ENCODE data around the gene TLX2.
A peak's percentile ranks its signal among the peaks of the same experiment; 100 is the strongest.

TLX2 gene

DNA sequence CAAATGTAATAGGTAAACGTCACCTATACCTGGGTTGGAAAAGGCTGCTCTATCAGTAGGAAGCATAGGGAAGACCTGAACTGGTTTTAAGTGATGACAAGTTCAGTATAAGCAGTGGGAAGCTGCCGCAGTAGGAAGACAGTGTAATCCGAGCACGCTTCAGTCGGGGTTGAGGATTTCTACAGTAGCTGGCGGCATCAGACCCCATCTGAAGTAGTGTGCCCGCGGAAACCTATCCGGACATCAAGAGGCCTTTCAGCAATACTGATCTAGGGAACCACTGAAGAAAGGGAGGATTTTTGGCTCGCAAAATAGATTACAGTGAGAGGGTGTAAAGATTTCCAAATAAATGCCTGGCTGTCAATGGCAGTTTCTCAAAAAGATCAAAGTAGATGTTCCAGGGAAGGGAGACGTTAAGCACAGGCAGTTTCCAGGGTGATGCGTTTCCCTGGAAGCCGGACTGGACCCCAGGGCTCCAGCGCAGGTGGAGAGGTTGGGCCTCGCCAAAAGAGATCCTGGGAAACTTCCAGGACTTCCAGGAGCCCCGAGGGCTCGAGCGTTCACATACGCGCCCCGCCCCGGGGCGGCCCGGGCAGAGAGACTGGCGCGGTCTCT is 34.1 kb downstream of the TLX2 start (continued):
- TF ChIP-seq, protein P1, sequence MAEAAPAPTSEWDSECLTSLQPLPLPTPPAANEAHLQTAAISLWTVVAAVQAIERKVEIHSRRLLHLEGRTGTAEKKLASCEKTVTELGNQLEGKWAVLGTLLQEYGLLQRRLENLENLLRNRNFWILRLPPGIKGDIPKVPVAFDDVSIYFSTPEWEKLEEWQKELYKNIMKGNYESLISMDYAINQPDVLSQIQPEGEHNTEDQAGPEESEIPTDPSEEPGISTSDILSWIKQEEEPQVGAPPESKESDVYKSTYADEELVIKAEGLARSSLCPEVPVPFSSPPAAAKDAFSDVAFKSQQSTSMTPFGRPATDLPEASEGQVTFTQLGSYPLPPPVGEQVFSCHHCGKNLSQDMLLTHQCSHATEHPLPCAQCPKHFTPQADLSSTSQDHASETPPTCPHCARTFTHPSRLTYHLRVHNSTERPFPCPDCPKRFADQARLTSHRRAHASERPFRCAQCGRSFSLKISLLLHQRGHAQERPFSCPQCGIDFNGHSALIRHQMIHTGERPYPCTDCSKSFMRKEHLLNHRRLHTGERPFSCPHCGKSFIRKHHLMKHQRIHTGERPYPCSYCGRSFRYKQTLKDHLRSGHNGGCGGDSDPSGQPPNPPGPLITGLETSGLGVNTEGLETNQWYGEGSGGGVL (tag by site-specific recombination; IDR thresholded peaks at IDR 0.05), result no peak
- TF ChIP-seq ZBTB11 (tag by site-specific recombination; conservative IDR thresholded peaks at IDR 0.05; ENCODE audit: low read depth), result peak; percentile 77

GRCh38 chr2:74548900-74549826 is 34.9 kb downstream of the TLX2 start:
- ChIA-PET CTCF (no interaction called here), POLR2A (interaction anchor here (1.6 kb wide), 1 partner anchor 91 kb away, joined by 3 read pairs; the partner anchor contains the start of gene WBP1)
- H3K36me3 ChIP-seq (ENCODE audit: control insufficient read depth in 2 of 2, insufficient read depth in 1 of 2, low read length in 2 of 2), result peaks cover 0 to 4% of the 10 kb centered on the region in 2 experiments; a peak in 1 of 3 replicates
- H3K4me3 ChIP-seq (ENCODE audit: low read depth, low read length), result peak overlapping the region; percentile 41
- no peaks in the 10 kb centered on the region; the same call in 1 of the 2 replicates for H3K4me1 ChIP-seq (ENCODE audit: control insufficient read depth, insufficient read depth, low read length)
- no peaks in the 10 kb centered on the region for H3K9me3 ChIP-seq (ENCODE audit: control insufficient read depth, insufficient read depth, low read depth, low read length)
- peak overlapping the region; percentile 69; the same call in 1 of the 2 replicates for H3K27ac ChIP-seq (ENCODE audit: extremely low read depth, low read depth, low read length)
- TF ChIP-seq ZNF366 (tag by site-specific recombination; conservative IDR thresholded peaks at IDR 0.05) (no peak), ZNF654 (tag by site-specific recombination; IDR thresholded peaks at IDR 0.05; ENCODE audit: low read depth) (no peak), KLF1 (tag by site-specific recombination; IDR thresholded peaks at IDR 0.05) (peak; percentile 16; the same call in 1 of the 2 replicates), ZEB2 (tag by site-specific recombination; IDR thresholded peaks at IDR 0.05) (peak; percentile 31; the same call in 1 of the 2 replicates), ZBTB48 (tag by site-specific recombination; IDR thresholded peaks at IDR 0.05) (peak; percentile 39; the same call in 1 of the 2 replicates), ZBTB10 (tag by site-specific recombination; IDR thresholded peaks at IDR 0.05) (peak; percentile 67; the same call in 1 of the 2 replicates), SP7 (tag by site-specific recombination; IDR thresholded peaks at IDR 0.05) (peak; percentile 19; the same call in 1 of the 2 replicates), ZNF513 (tag by site-specific recombination; IDR thresholded peaks at IDR 0.05) (no peak), ZNF561 (tag by site-specific recombination; IDR thresholded peaks at IDR 0.05; ENCODE audit: borderline replicate concordance) (peak; percentile 66; the same call in 1 of the 2 replicates), ZBTB20 (tag by site-specific recombination; IDR thresholded peaks at IDR 0.05) (peak; percentile 62), ZBTB8A (tag by site-specific recombination; IDR thresholded peaks at IDR 0.05) (peak; percentile 53; the same call in 1 of the 2 replicates)
- TF ChIP-seq, protein P2, sequence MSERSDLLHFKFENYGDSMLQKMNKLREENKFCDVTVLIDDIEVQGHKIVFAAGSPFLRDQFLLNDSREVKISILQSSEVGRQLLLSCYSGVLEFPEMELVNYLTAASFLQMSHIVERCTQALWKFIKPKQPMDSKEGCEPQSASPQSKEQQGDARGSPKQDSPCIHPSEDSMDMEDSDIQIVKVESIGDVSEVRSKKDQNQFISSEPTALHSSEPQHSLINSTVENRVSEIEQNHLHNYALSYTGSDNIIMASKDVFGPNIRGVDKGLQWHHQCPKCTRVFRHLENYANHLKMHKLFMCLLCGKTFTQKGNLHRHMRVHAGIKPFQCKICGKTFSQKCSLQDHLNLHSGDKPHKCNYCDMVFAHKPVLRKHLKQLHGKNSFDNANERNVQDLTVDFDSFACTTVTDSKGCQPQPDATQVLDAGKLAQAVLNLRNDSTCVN (tag by site-specific recombination; optimal IDR thresholded peaks at IDR 0.05), result peak; percentile 79
- TF ChIP-seq, protein P3, sequence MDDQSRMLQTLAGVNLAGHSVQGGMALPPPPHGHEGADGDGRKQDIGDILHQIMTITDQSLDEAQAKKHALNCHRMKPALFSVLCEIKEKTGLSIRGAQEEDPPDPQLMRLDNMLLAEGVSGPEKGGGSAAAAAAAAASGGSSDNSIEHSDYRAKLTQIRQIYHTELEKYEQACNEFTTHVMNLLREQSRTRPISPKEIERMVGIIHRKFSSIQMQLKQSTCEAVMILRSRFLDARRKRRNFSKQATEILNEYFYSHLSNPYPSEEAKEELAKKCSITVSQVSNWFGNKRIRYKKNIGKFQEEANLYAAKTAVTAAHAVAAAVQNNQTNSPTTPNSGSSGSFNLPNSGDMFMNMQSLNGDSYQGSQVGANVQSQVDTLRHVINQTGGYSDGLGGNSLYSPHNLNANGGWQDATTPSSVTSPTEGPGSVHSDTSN (CRISPR knock-in tag; IDR thresholded peaks at IDR 0.05), result 0 out of 2 replicates have a peak, but pooled peaks have one; percentile 25
- TF ChIP-seq, protein P4, sequence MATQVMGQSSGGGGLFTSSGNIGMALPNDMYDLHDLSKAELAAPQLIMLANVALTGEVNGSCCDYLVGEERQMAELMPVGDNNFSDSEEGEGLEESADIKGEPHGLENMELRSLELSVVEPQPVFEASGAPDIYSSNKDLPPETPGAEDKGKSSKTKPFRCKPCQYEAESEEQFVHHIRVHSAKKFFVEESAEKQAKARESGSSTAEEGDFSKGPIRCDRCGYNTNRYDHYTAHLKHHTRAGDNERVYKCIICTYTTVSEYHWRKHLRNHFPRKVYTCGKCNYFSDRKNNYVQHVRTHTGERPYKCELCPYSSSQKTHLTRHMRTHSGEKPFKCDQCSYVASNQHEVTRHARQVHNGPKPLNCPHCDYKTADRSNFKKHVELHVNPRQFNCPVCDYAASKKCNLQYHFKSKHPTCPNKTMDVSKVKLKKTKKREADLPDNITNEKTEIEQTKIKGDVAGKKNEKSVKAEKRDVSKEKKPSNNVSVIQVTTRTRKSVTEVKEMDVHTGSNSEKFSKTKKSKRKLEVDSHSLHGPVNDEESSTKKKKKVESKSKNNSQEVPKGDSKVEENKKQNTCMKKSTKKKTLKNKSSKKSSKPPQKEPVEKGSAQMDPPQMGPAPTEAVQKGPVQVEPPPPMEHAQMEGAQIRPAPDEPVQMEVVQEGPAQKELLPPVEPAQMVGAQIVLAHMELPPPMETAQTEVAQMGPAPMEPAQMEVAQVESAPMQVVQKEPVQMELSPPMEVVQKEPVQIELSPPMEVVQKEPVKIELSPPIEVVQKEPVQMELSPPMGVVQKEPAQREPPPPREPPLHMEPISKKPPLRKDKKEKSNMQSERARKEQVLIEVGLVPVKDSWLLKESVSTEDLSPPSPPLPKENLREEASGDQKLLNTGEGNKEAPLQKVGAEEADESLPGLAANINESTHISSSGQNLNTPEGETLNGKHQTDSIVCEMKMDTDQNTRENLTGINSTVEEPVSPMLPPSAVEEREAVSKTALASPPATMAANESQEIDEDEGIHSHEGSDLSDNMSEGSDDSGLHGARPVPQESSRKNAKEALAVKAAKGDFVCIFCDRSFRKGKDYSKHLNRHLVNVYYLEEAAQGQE (tag by site-specific recombination; IDR thresholded peaks at IDR 0.05), result 0 out of 2 replicates have a peak, but pooled peaks have one; percentile 20

All from HEK293 (cell line).